ENCODE measurements around the gene MRPL2. TPM values are rescaled to one million over a fixed set of nuclear protein-coding genes. Genes with fewer than 3 reads are reported as not detected.

MRPL2 gene
- total RNA-seq, 1 experiment from 2014 or later = 123 TPM

- BruUV-seq (replicated peaks) = no TSS peak
- Histone ChIP-seq H3K36me3 (ENCODE audit: control insufficient read depth in 1 of 2, insufficient read depth in 2 of 2, low read length in 2 of 2) (peaks cover 10 to 12% of the 10 kb centered on the region in 2 experiments), H3K9ac (ENCODE audit: low read length) (no peak overlapping the region), H3K9me3 (ENCODE audit: control insufficient read depth in 1 of 2, insufficient read depth in 1 of 2, low read depth in 1 of 2, low read length in 2 of 2) (no peaks in the 10 kb centered on the region), H3K4me2 (ENCODE audit: low read length) (no peak overlapping the region), H3K4me1 (ENCODE audit: control insufficient read depth in 1 of 2, insufficient read depth in 2 of 2, low read length in 2 of 2) (peaks cover 10 to 31% of the 10 kb centered on the region in 2 experiments; a peak in 3 of 4 replicates), H3K4me3 (replicated peaks in 1 of 2; ENCODE audit: low read depth in 1 of 2, low read length in 2 of 2) (no peak overlapping the region), H3K9me2 (ENCODE audit: insufficient read depth) (no peaks in the 10 kb centered on the region), H2AFZ (ENCODE audit: low read depth, low read length, poor library complexity, severe bottlenecking) (no peak overlapping the region), H3K27ac (ENCODE audit: low read depth, low read length) (no peak overlapping the region), H3K27me3 (ENCODE audit: insufficient read depth, low read length) (no peaks in the 10 kb centered on the region), H3K79me2 (ENCODE audit: insufficient read depth, low read length) (peaks cover 51% of the 10 kb centered on the region), H4K20me1 (ENCODE audit: insufficient read depth) (no peaks in the 10 kb centered on the region)
- ChIA-PET RAD21 (ENCODE audit: low non-redundant PET in 1 of 2, low total read pairs in 2 of 2, uncharacterized antibody in 2 of 2, unreplicated experiment in 2 of 2) (no interaction called here), POLR2A (interaction anchor here (0.7 to 1.2 kb wide), 2 partner anchors 33 to 133 kb away, joined by 3 read pairs; partner anchors contain the start of gene PPP2R5D), CTCF (no interaction called here)
- intact Hi-C loops (cut with micrococcal nuclease) = no loop called here
- ATAC-seq (no peak), DNase-seq (ENCODE audit: low read depth, low spot score) (no peak)
- TF ChIP-seq POLR2A (IDR thresholded peaks at IDR 0.05; ENCODE audit: borderline replicate concordance, extremely low read depth, insufficient read depth, insufficient read length) = no peak
- TF ChIP-seq, protein P1, sequence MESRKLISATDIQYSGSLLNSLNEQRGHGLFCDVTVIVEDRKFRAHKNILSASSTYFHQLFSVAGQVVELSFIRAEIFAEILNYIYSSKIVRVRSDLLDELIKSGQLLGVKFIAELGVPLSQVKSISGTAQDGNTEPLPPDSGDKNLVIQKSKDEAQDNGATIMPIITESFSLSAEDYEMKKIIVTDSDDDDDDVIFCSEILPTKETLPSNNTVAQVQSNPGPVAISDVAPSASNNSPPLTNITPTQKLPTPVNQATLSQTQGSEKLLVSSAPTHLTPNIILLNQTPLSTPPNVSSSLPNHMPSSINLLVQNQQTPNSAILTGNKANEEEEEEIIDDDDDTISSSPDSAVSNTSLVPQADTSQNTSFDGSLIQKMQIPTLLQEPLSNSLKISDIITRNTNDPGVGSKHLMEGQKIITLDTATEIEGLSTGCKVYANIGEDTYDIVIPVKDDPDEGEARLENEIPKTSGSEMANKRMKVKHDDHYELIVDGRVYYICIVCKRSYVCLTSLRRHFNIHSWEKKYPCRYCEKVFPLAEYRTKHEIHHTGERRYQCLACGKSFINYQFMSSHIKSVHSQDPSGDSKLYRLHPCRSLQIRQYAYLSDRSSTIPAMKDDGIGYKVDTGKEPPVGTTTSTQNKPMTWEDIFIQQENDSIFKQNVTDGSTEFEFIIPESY (IDR thresholded peaks at IDR 0.05; ENCODE audit: extremely low read depth, insufficient replicate concordance, low read length) = no peak
- no peak for TF ChIP-seq POLR2AphosphoS5 (IDR thresholded peaks at IDR 0.05; ENCODE audit: low read depth, low read length)
- TF ChIP-seq EGR1 (IDR thresholded peaks at IDR 0.05; ENCODE audit: low read depth) = no peak
- TF ChIP-seq SIN3A (IDR thresholded peaks at IDR 0.05; ENCODE audit: low read depth) = no peak
- no peak for TF ChIP-seq TCF7L2 (IDR thresholded peaks at IDR 0.05; ENCODE audit: borderline replicate concordance, extremely low read depth, insufficient read depth, insufficient read length)
- TF ChIP-seq RAD21 (IDR thresholded peaks at IDR 0.05; ENCODE audit: low read depth) = no peak
- no peak for TF ChIP-seq ZFX (IDR thresholded peaks at IDR 0.05)
- no peak for TF ChIP-seq EZH2phosphoT487 (IDR thresholded peaks at IDR 0.05; ENCODE audit: borderline replicate concordance)
- TF ChIP-seq SP1 (IDR thresholded peaks at IDR 0.05; ENCODE audit: low read depth) = no peak
- no peak for TF ChIP-seq ELF1 (IDR thresholded peaks at IDR 0.05; ENCODE audit: borderline replicate concordance, low read depth)
- TF ChIP-seq YY1 (IDR thresholded peaks at IDR 0.05; ENCODE audit: extremely low read depth, insufficient replicate concordance, low read depth, low read length) = no peak
- TF ChIP-seq ZNF274 (IDR thresholded peaks at IDR 0.05; ENCODE audit: low read depth, low read length) = no peak
- TF ChIP-seq SRF (IDR thresholded peaks at IDR 0.05; ENCODE audit: low read depth) = no peak
- no peak for TF ChIP-seq CTCF (IDR thresholded peaks at IDR 0.05 in 2 of 3, conservative IDR thresholded peaks at IDR 0.05 in 1 of 3; ENCODE audit: borderline replicate concordance in 1 of 3, insufficient read depth in 1 of 3, low read depth in 2 of 3, low read length in 2 of 3)
- no peak for TF ChIP-seq FOSL1 (IDR thresholded peaks at IDR 0.05; ENCODE audit: low read depth)
Measured at GRCh38 chr6:43016943-43017334, 42.3 kb downstream of the MRPL2 start.

All from HCT116 (cell line).